SK-N-SH (cell line): ENCODE measurements around the gene ARHGEF39. TPM values are rescaled to one million over a fixed set of nuclear protein-coding genes. Genes with fewer than 3 reads are reported as not detected.

Experiments
- CTCF ChIA-PET: fragments of 300-600, 350-600 bp; formaldehyde crosslinking; extraction: SDS; loops from one replicate; lab custom pipeline; 2021; lab: Yijun Ruan, JAX
- POLR2A ChIA-PET: fragments of 350-600 bp; sonication (Branson Sonifier 250); formaldehyde crosslinking; extraction: SDS; loops from one replicate; lab custom pipeline; 2020; ENCODE audit warnings: antibody characterized with exemption, inconsistent platforms; lab: Yijun Ruan, JAX
- DNase-seq: peaks from one replicate; pipeline ENCODE4 v3.0.0; 2012
- H2AFZ ChIP-seq: fragments of 200-600 bp; sonication (generic); 2 replicates; pipeline ENCODE4 v1.8.1; 2016; ENCODE audit warnings: antibody characterized with exemption, mild to moderate bottlenecking, low read depth
- H3F3A ChIP-seq: fragments of 200-600 bp; sonication (generic); replicated peaks from 2 replicates; pipeline ENCODE3; 2016; ENCODE audit warnings: antibody characterized with exemption, mild to moderate bottlenecking; ENCODE audit not compliant: insufficient read depth
- H3K27ac ChIP-seq, 2 experiments: fragments of 200-500 bp in 1 of 2; fragments of 200-600 bp in 1 of 2; sonication (Bioruptor generic) in 1 of 2; sonication (generic), shearing (Covaris generic) in 1 of 2; 2 replicates each; pipeline versions ENCODE4 v1.5.1 to v1.6.1; 2014 to 2016; ENCODE audit warnings: low read depth in 2 of 2, inconsistent platforms in 1 of 2, low read length in 1 of 2, mild to moderate bottlenecking in 1 of 2, mixed read lengths in 1 of 2
- H3K27me3 ChIP-seq: fragments of 200-600 bp; sonication (generic), shearing (Covaris generic); 2 replicates; pipeline ENCODE4 v1.6.1; 2016; ENCODE audit warnings: mixed run types; ENCODE audit not compliant: insufficient read depth
- H3K36me3 ChIP-seq, 2 experiments: fragments of 200-500 bp in 1 of 2; fragments of 200-600 bp in 1 of 2; sonication (Bioruptor generic) in 1 of 2; sonication (generic) in 1 of 2; replicated peaks in 1 of 2; 2 replicates each; pipeline versions ENCODE3 to v1.5.1; 2014 to 2016; ENCODE audit warnings: low read length in 1 of 2, mild to moderate bottlenecking in 1 of 2; ENCODE audit not compliant: insufficient read depth in 2 of 2, control insufficient read depth in 1 of 2
- H3K4me1 ChIP-seq, 2 experiments: fragments of 200-500 bp in 1 of 2; fragments of 200-600 bp in 1 of 2; sonication (Bioruptor generic) in 1 of 2; sonication (generic), shearing (Covaris generic) in 1 of 2; 2 replicates each; pipeline versions ENCODE4 v1.5.1 to v1.6.1; 2014 to 2016; ENCODE audit warnings: low read depth in 1 of 2, low read length in 1 of 2, mixed run types in 1 of 2; ENCODE audit not compliant: insufficient read depth in 2 of 2, control insufficient read depth in 1 of 2
- H3K4me2 ChIP-seq: fragments of 200-600 bp; sonication (generic), shearing (Covaris generic); 2 replicates; pipeline ENCODE4 v1.6.1; 2017; ENCODE audit warnings: mixed run types
- H3K4me3 ChIP-seq, 2 experiments: fragments of 200-500 bp in 1 of 2; fragments of 200-600 bp in 1 of 2; sonication (Bioruptor generic) in 1 of 2; sonication (generic), shearing (Covaris generic) in 1 of 2; 2 replicates each; pipeline versions ENCODE4 v1.5.1 to v1.8.1; 2014 to 2016; ENCODE audit warnings: low read depth in 2 of 2, inconsistent platforms in 1 of 2, low read length in 1 of 2, mild to moderate bottlenecking in 1 of 2, mixed read lengths in 1 of 2, moderate library complexity in 1 of 2
- H3K79me2 ChIP-seq: fragments of 200-600 bp; sonication (generic); 2 replicates; pipeline ENCODE4 v1.8.1; 2017; ENCODE audit warnings: mild to moderate bottlenecking; ENCODE audit not compliant: insufficient read depth
- H3K9ac ChIP-seq: fragments of 200-600 bp; sonication (generic); 2 replicates; pipeline ENCODE4 v1.6.1; 2017; ENCODE audit warnings: mixed run types
- H3K9me2 ChIP-seq: fragments of 200-600 bp; sonication (generic); 2 replicates; pipeline ENCODE4 v1.6.1; 2017; ENCODE audit warnings: mixed run types
- H3K9me3 ChIP-seq: fragments of 200-600 bp; sonication (generic); 2 replicates; pipeline ENCODE4 v1.6.1; 2017; ENCODE audit warnings: mixed run types, mild to moderate bottlenecking, moderate library complexity
- H4K20me1 ChIP-seq: fragments of 200-600 bp; sonication (generic); 2 replicates; pipeline ENCODE4 v1.6.1; 2017; ENCODE audit warnings: mild to moderate bottlenecking, mixed run types; ENCODE audit not compliant: insufficient read depth
- CTCF ChIP-seq: fragments of 200-600 bp; sonication (generic); IDR thresholded peaks from 2 replicates; pipeline ENCODE4 v1.6.1; 2017; ENCODE audit warnings: antibody characterized with exemption, mild to moderate bottlenecking, moderate library complexity
- ELF1 ChIP-seq: IDR thresholded peaks from 2 replicates; pipeline ENCODE4 v1.4.0; 2012
- NFIC ChIP-seq: IDR thresholded peaks from 2 replicates; pipeline ENCODE4 v1.4.0; 2012; ENCODE audit warnings: borderline replicate concordance
- RAD21 ChIP-seq: IDR thresholded peaks from 2 replicates; pipeline ENCODE4 v1.6.1; 2012; ENCODE audit warnings: mild to moderate bottlenecking, low read length
- RFX5 ChIP-seq: IDR thresholded peaks from 2 replicates; pipeline ENCODE4 v1.6.1; 2012; ENCODE audit warnings: mild to moderate bottlenecking, improper control_type of control experiment, low read length
- RXRA ChIP-seq: IDR thresholded peaks from 2 replicates; pipeline ENCODE4 v1.4.0; 2012; ENCODE audit warnings: low read depth, mild to moderate bottlenecking, borderline replicate concordance
- SIN3A ChIP-seq: IDR thresholded peaks from 2 replicates; pipeline ENCODE4 v1.6.1; 2012; ENCODE audit warnings: low read depth, mild to moderate bottlenecking, low read length, moderate library complexity, borderline replicate concordance
- WGBS: methylation state at CpG from one replicate; pipeline ENCODE4 v1.1.6; 2017; ENCODE audit warnings: low lambda C conversion rate; 5-methylcytosine and 5-hydroxymethylcytosine counted together
- polyA plus RNA-seq, 3 experiments: library from polyadenylated mRNA; depleted of rRNA; stranded (reverse); fragments of >200 nt; gene quantifications; 2 replicates each; pipeline ENCODE4 v1.2.3, GENCODE V29; 2012
- TF ChIP-seq, protein P1 (sequence below): IDR thresholded peaks from 2 replicates; pipeline ENCODE4 v1.6.1; 2012; ENCODE audit warnings: mild to moderate bottlenecking, low read depth, low read length, moderate library complexity

Gene ARHGEF39
- polyA plus RNA-seq, 1 of the 3 experiments (the other 2 are of a cell fraction): 4.9 TPM

DNA sequence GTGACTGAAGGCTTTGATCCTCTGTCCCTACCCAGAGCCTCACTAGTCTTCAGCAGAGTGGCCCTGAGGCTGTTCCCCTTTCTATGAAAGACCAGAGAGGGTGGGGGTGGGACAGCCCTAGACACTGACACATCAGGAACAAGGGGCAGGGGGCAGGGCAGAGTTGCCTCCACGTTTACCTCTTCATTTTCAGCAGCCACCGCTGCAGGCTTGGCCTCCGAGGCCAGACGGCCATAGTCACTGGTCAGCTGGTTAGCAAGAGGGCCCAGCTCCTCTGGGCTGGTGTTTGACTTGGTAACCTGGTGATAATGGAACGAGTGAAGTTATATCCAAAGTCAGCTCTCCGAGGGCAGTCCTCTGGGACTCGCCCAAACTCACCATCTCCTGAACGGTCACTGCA lies 40.4 kb upstream of the ARHGEF39 start:
- 81% methylated on average over 5 of the region's 8 CpGs for WGBS
- Histone ChIP-seq H4K20me1 (no peaks in the 10 kb centered on the region), H3K79me2 (no peaks in the 10 kb centered on the region; the same call in 1 of the 2 replicates), H3K4me2 (no peak overlapping the region), H3K27me3 (no peaks in the 10 kb centered on the region), H2AFZ (no peak overlapping the region), H3K4me1 (no peaks in the 10 kb centered on the region), H3K36me3 (peaks cover 71 to 85% of the 10 kb centered on the region in 2 experiments), H3K9me2 (no peaks in the 10 kb centered on the region), H3F3A (peaks cover 7% of the 10 kb centered on the region), H3K27ac (no peak overlapping the region), H3K9me3 (no peaks in the 10 kb centered on the region), H3K9ac (no peak overlapping the region), H3K4me3 (no peak overlapping the region)
- ChIA-PET CTCF (interaction anchor here (0.6 to 19.9 kb wide), 9 partner anchors 9 to 85 kb away, joined by 3 to 183 read pairs (median 5); partner anchors contain the start of genes CCDC107, CREB3, RMRP and TLN1), POLR2A (interaction anchor here (0.7 to 1.1 kb wide), 3 partner anchors 8 to 50 kb away, joined by 3 to 4 read pairs (median 3); no protein-coding TSS in a partner anchor)
- DNase-seq: no peak
- no peak for TF ChIP-seq SIN3A
- TF ChIP-seq RAD21: no peak
- TF ChIP-seq NFIC: no peak

GRCh38 chr9:35703906-35704672 lies 39.1 kb upstream of the ARHGEF39 start:
- no peak overlapping the region for H2AFZ ChIP-seq
- no peaks in the 10 kb centered on the region for H3K9me2 ChIP-seq
- peaks cover 18% of the 10 kb centered on the region for H3F3A ChIP-seq
- no peak overlapping the region for H3K4me3 ChIP-seq
- no peak overlapping the region for H3K4me2 ChIP-seq
- no peaks in the 10 kb centered on the region for H4K20me1 ChIP-seq
- TF ChIP-seq RFX5: no peak
- no peak for TF ChIP-seq CTCF
- TF ChIP-seq, protein P1, sequence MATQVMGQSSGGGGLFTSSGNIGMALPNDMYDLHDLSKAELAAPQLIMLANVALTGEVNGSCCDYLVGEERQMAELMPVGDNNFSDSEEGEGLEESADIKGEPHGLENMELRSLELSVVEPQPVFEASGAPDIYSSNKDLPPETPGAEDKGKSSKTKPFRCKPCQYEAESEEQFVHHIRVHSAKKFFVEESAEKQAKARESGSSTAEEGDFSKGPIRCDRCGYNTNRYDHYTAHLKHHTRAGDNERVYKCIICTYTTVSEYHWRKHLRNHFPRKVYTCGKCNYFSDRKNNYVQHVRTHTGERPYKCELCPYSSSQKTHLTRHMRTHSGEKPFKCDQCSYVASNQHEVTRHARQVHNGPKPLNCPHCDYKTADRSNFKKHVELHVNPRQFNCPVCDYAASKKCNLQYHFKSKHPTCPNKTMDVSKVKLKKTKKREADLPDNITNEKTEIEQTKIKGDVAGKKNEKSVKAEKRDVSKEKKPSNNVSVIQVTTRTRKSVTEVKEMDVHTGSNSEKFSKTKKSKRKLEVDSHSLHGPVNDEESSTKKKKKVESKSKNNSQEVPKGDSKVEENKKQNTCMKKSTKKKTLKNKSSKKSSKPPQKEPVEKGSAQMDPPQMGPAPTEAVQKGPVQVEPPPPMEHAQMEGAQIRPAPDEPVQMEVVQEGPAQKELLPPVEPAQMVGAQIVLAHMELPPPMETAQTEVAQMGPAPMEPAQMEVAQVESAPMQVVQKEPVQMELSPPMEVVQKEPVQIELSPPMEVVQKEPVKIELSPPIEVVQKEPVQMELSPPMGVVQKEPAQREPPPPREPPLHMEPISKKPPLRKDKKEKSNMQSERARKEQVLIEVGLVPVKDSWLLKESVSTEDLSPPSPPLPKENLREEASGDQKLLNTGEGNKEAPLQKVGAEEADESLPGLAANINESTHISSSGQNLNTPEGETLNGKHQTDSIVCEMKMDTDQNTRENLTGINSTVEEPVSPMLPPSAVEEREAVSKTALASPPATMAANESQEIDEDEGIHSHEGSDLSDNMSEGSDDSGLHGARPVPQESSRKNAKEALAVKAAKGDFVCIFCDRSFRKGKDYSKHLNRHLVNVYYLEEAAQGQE: no peak
- TF ChIP-seq ELF1: no peak
- TF ChIP-seq RXRA: no peak
- no peaks in the 10 kb centered on the region for H3K9me3 ChIP-seq
- ChIA-PET POLR2A (no interaction called here), CTCF (interaction anchor here (1.1 to 19.9 kb wide), 5 partner anchors 8 to 58 kb away, joined by 3 to 183 read pairs (median 5); partner anchors contain the start of gene TLN1)
- DNase-seq: no peak
- no peak overlapping the region for H3K27ac ChIP-seq
- H3K27me3 ChIP-seq: no peaks in the 10 kb centered on the region
- H3K79me2 ChIP-seq: no peaks in the 10 kb centered on the region; the same call in 1 of the 2 replicates
- no peaks in the 10 kb centered on the region for H3K4me1 ChIP-seq
- no peak overlapping the region for H3K9ac ChIP-seq
- WGBS: 95% methylated on average over 15 of the region's 26 CpGs
- H3K36me3 ChIP-seq: peaks cover 75 to 92% of the 10 kb centered on the region in 2 experiments
